Heart left ventricle (tissue), 16 donors: Measurements from ENCODE around the gene MYL7. TPM values are rescaled to one million over a fixed set of nuclear protein-coding genes. Genes with fewer than 3 reads are reported as not detected.

Experiments
- ATAC-seq, 4 donors: fragments of 200-7000 bp; cut with Tn5 transposase; one replicate each; pipeline ENCODE4 v1.9.1; 2020 to 2022; ENCODE audit warnings: moderate library complexity in 4 of 4, mild to moderate bottlenecking in 3 of 4, moderate number of reproducible peaks in 1 of 4
- DNase-seq, 5 donors: peaks; one replicate each; pipeline ENCODE4 v3.0.0-alpha.2; 2020
- H3K27ac ChIP-seq, 12 donors: fragments of 200-600 bp; sonication (generic) in 4 of 12; one replicate each; pipeline versions ENCODE4 v1.5.0 to v1.8.0; 2016 to 2022; ENCODE audit warnings: mild to moderate bottlenecking in 2 of 12
- H3K27me3 ChIP-seq, 9 donors: fragments of 200-600 bp; sonication (generic) in 2 of 9; one replicate each; pipeline versions ENCODE4 v1.5.1 to v1.8.0; 2016 to 2022; ENCODE audit warnings: mild to moderate bottlenecking in 3 of 9
- H3K36me3 ChIP-seq, 9 donors: fragments of 200-600 bp; sonication (generic) in 2 of 9; one replicate each; pipeline versions ENCODE4 v1.5.0 to v1.8.0; 2018 to 2022; ENCODE audit warnings: mild to moderate bottlenecking in 2 of 9
- H3K4me1 ChIP-seq, 12 donors: fragments of 200-600 bp; sonication (generic) in 4 of 12; one replicate each; pipeline versions ENCODE4 v1.5.0 to v1.8.0; 2016 to 2022; ENCODE audit warnings: mild to moderate bottlenecking in 3 of 12
- H3K4me3 ChIP-seq, 12 donors: fragments of 200-600 bp; sonication (generic) in 4 of 12; one replicate each; pipeline versions ENCODE4 v1.5.0 to v1.8.0; 2017 to 2022; ENCODE audit warnings: mild to moderate bottlenecking in 9 of 12, moderate library complexity in 4 of 12
- H3K9me3 ChIP-seq, 12 donors: fragments of 200-600 bp; sonication (generic) in 4 of 12; one replicate each; pipeline versions ENCODE4 v1.5.0 to v1.8.0; 2016 to 2022; ENCODE audit warnings: mild to moderate bottlenecking in 1 of 12
- POLR2A ChIP-seq, 2 donors: fragments of 450-650 bp; IDR thresholded peaks; one replicate each; pipeline ENCODE4 v1.6.1; 2017; ENCODE audit warnings: antibody characterized with exemption in 2 of 2, mild to moderate bottlenecking in 2 of 2, moderate library complexity in 2 of 2
- WGBS, 4 donors: extraction: QIAGEN DNeasy Blood & Tissue Kit in 2 of 4; methylation state at CpG; one replicate each; pipeline versions ENCODE4 v1.1.5 to v1.1.7; 2013 to 2018; 5-methylcytosine and 5-hydroxymethylcytosine counted together
- intact Hi-C, 10 donors: fragments of 100-400 bp; cut with DNase I; formaldehyde crosslinking; loops; one replicate each; pipeline versions ENCODE4 v1.11.1 to v1.14.2; 2022
- polyA plus RNA-seq, 2 donors: library from polyadenylated mRNA; stranded (reverse); fragments of 200-250 nt; gene quantifications; one replicate each; pipeline ENCODE4 v1.2.3, GENCODE V29; 2013
- total RNA-seq, 9 donors: library from RNA; depleted of rRNA in 2 of 9; stranded (reverse); fragments of >200 nt in 2 of 9; fragmentation: NEBNext Ultra II Directional in 3 of 9; extraction: Animal tissue kit (Norgen Biotek cat#: 25700) in 3 of 9; gene quantifications; one replicate each; pipeline versions ENCODE4 v1.1.0 to v1.2.4, GENCODE V29; 2016 to 2023
- TF ChIP-seq, protein P1 (sequence below), 12 donors: fragments of 200-600 bp; sonication (generic) in 4 of 12; IDR thresholded peaks; one replicate each; pipeline versions ENCODE4 v1.5.0 to v1.8.0; 2018 to 2022; ENCODE audit warnings: antibody characterized with exemption in 12 of 12, mild to moderate bottlenecking in 5 of 12
- donor health status: ischemic (EF 13 %, LVEDD 7.1; RV severe dilation, severe dysfunction).
- donor health status: healthy with polysubstance abuse.
- donor health status: DM: no; HTN: yes; CAD: no.
- donor health status: DM: no; HTN: no; CAD: no.
- donor health status: ischemic (EF 25% LVEDD 6.9; RV normal size, moderate dysfunction).
- donor health status: ischemic (EF 25% LVEDD 5.7; RV mildly dilated, moderate dysfunction).
- donor health status: healthy.
- donor health status: DM: yes; HTN: yes; CAD: no.
- donor health status: ischemic (EF 35%, LVEDD 5.7; RV mildly dilated, moderate dysfunction).
- donor health status: nonischemic (EF 11% LVEDD 7.7; RV severe dilation, severe dysfunction).
- donor health status: DM: yes; HTN: yes; CAD: no.
- donor health status: PGD.
- donor health status: ischemic (EF 29% LVEDD 5.4; RV normal size, mild dysfunction).
- donor health status: nonischemic (EF 23%, LVEDD 6.1; RV moderate dilation, normal function).

Gene MYL7
- total and polyA plus RNA-seq, 11 donors = 975 to 4,037 (median 2,357) TPM

DNA sequence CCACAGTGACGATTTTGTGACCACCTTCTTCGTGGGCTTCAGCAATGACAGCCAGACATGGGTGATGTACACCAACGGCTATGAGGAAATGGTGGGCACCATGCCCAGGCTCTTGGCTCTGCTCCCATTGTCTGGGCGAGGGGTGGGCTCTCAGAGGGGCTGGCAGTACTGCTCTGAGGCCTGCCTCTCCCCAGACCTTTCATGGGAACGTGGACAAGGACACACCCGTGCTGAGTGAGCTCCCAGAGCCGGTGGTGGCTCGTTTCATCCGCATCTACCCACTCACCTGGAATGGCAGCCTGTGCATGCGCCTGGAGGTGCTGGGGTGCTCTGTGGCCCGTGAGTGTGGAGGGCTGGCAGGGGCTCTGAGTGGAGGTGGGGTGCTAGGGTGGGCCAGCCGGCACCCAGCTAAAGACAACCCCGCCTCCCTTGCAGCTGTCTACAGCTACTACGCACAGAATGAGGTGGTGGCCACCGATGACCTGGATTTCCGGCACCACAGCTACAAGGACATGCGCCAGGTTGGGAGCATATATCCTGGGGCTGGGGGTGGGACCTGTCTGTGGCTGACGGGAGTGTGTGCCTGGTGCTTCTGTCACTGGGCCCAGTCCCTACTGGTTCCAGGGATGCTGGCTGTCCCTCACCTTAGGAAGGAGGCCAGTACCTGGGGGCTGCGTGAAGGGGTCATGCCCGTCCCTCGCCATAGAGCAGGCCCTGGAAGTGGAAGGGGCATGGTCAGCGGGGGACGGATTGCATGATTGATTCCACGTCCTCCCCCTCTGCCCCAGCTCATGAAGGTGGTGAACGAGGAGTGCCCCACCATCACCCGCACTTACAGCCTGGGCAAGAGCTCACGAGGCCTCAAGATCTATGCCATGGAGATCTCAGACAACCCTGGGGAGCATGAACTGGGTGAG is 30.2 kb downstream of the MYL7 start:
- intact Hi-C loops = no loop called here
- Histone ChIP-seq H3K36me3 (peaks cover 0 to 87% (median 22%) of the 10 kb centered on the region in 9 donors), H3K27me3 (no peaks in the 10 kb centered on the region), H3K4me3 (no peak overlapping the region), H3K4me1 (peaks cover 0 to 32% (median 13%) of the 10 kb centered on the region in 12 donors), H3K27ac (no peak overlapping the region), H3K9me3 (no peaks in the 10 kb centered on the region)
- TF ChIP-seq, protein P1, sequence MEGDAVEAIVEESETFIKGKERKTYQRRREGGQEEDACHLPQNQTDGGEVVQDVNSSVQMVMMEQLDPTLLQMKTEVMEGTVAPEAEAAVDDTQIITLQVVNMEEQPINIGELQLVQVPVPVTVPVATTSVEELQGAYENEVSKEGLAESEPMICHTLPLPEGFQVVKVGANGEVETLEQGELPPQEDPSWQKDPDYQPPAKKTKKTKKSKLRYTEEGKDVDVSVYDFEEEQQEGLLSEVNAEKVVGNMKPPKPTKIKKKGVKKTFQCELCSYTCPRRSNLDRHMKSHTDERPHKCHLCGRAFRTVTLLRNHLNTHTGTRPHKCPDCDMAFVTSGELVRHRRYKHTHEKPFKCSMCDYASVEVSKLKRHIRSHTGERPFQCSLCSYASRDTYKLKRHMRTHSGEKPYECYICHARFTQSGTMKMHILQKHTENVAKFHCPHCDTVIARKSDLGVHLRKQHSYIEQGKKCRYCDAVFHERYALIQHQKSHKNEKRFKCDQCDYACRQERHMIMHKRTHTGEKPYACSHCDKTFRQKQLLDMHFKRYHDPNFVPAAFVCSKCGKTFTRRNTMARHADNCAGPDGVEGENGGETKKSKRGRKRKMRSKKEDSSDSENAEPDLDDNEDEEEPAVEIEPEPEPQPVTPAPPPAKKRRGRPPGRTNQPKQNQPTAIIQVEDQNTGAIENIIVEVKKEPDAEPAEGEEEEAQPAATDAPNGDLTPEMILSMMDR (IDR thresholded peaks at IDR 0.05) = no peak
- no peak for TF ChIP-seq POLR2A (IDR thresholded peaks at IDR 0.05)
- DNase-seq (peak in 2 of 5 donors; percentile 22 to 58), ATAC-seq (no peak)
- 77 to 83% (median 80%) methylated on average over 17 to 27 of the region's 27 CpGs for WGBS, 4 donors

- 94 to 96% (median 95%) methylated on average over 18 of the region's 18 CpGs for WGBS, 4 donors
- Histone ChIP-seq H3K36me3 (peaks cover 0 to 78% (median 18%) of the 10 kb centered on the region in 9 donors), H3K27ac (no peak overlapping the region), H3K9me3 (no peaks in the 10 kb centered on the region), H3K4me1 (peaks cover 0 to 36% (median 11%) of the 10 kb centered on the region in 12 donors), H3K27me3 (peaks cover 0 to under 1% (median 0%) of the 10 kb centered on the region in 9 donors), H3K4me3 (no peak overlapping the region)
- ATAC-seq (no peak), DNase-seq (peak in 1 of 5 donors; percentile 14)
- TF ChIP-seq POLR2A (IDR thresholded peaks at IDR 0.05) = no peak
- intact Hi-C loops = no loop called here
Measured at GRCh38 chr7:44109991-44110390, 31.1 kb downstream of the MYL7 start.

- H3K4me3 ChIP-seq = peak overlapping the region in 1 of 12 donors; percentile 75
- DNase-seq = peak in 2 of 5 donors; percentile 21 to 58
- 86 to 88% (median 86%) methylated on average over 16 to 21 of the region's 21 CpGs for WGBS, 4 donors
- ATAC-seq = no peak
- TF ChIP-seq, protein P1 (IDR thresholded peaks at IDR 0.05) = no peak
- no peak for TF ChIP-seq POLR2A (IDR thresholded peaks at IDR 0.05)
- H3K36me3 ChIP-seq = peaks cover 0 to 69% (median 11%) of the 10 kb centered on the region in 9 donors
- H3K4me1 ChIP-seq = peaks cover 0 to 30% (median 4%) of the 10 kb centered on the region in 12 donors
- H3K9me3 ChIP-seq = no peaks in the 10 kb centered on the region
- no peak overlapping the region for H3K27ac ChIP-seq
- peaks cover 0 to 9% (median 0%) of the 10 kb centered on the region in 9 donors for H3K27me3 ChIP-seq
- intact Hi-C loops = no loop called here
Measured at GRCh38 chr7:44108768-44109750, 32.1 kb downstream of the MYL7 start.

GRCh38 chr7:44107961-44108767 is 33.0 kb downstream of the MYL7 start:
- Histone ChIP-seq H3K27ac (peak overlapping the region in 1 of 12 donors; percentile 17), H3K4me1 (peaks cover 0 to 35% (median 5%) of the 10 kb centered on the region in 12 donors), H3K27me3 (peaks cover 0 to 16% (median 0%) of the 10 kb centered on the region in 9 donors), H3K36me3 (peaks cover 0 to 60% (median 6%) of the 10 kb centered on the region in 9 donors), H3K4me3 (peak overlapping the region in 3 of 12 donors; percentile 67 to 76 (median 75)), H3K9me3 (no peaks in the 10 kb centered on the region)
- TF ChIP-seq, protein P1 (IDR thresholded peaks at IDR 0.05) = no peak
- no peak for TF ChIP-seq POLR2A (IDR thresholded peaks at IDR 0.05)
- 88 to 91% (median 89%) methylated on average over 20 to 21 of the region's 21 CpGs for WGBS, 4 donors
- intact Hi-C loops = no loop called here
- ATAC-seq = no peak
- peak in 1 of 5 donors; percentile 26 for DNase-seq
